Stimulated activated CD8-positive, alpha-beta memory T cell treated with anti-CD3 and anti-CD28 coated beads, Interleukin-4, amount 100 ng/mL, for 1 hour (primary cell): ENCODE results near the gene WDR48.

Experiments used
- DNase-seq, 2 donors: peaks; one replicate each; pipeline ENCODE4 v3.0.0-alpha.2; 2020; ENCODE audit warnings: low read depth in 2 of 2, low spot score in 1 of 2

WDR48 gene

DNA sequence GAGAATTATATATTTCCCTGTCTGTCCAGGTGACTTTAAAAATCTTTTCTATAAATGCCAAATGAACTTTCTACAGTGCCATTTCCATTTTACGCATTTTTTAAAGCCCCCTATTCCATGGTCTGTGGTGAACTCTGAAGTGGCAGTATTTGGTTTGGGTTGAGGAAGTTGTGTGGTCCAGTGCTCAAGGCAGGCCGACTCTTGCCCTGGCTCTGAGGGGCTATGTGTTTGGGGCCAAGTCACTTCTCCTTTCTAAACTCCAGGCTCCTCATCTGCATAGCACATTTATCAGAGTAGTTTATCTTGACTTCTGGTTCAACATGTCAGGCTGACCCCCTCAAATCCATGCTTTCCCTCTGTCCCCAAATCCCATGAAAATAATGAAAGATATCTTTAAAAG, 69.8 kb downstream of the WDR48 start:
- DNase-seq, result no peak

DNA sequence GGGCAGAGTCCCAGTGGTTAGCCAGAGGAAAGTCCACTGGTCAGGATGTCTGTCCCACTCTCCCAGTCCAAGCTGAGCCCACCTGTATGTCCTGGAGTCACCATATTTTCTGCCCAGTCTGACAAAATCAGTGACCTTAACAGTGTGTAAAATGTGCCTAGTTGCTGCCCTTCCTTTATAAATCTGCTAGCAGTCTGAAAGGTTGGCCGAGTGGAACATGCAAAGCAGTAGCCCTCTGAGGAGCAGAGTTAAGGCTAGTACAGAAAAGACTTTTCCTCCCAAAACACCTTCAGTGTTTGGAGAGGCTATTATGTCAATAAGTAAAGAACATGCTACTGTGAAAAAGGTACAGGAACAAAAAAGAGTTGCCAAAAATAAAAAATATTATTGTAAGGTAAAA, 71.0 kb downstream of the WDR48 start:
- no peak for DNase-seq

DNA sequence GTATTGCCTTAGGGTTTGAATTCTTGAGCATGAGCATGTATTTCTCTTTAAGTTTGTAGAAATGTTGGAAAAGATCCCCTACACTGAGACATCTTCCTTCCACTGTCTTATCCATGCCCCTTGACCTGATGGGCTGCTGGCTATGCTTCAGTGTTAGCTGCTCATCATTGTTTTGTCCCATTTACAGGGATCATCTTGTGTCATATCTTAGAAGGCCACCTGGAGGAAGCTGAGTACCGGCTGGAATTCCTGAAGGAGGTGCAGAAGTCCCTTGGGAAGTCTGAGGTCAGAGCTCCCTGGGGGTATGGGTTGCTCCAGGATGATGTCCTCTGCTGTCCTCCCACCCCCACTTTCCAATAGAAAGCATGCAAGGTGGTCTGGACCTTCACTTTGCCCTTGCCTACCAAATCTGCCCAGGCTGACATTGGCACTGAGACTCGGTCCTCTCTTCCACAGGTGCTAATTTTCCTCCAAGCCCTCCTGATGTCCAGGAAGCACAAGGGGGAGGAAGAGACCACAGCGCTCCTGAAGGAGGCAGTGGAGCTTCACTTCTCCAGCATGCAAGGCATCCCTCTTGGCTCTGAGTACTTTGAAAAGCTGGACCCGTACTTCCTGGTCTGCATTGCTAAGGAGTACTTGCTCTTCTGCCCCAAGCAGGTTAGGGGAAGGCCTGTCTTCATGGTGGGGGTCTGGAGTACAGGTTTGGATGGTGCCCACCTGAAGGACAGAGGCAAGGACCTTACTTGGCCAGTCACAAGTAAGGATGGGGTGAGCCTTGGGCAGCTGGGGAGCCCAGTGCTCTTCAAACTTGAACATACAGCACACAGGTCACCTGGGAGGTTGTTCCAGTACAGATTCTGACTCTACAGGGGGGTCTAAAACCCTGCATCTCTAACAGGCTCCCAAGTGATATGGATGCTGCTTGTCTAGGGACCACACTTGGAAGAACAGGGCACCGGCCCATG, 73.3 kb downstream of the WDR48 start:
- no peak for DNase-seq

- no peak for DNase-seq
Measured at GRCh38 chr3:39125841-39126500, 74.2 kb downstream of the WDR48 start.

GRCh38 chr3:39126532-39127071, 74.8 kb downstream of the WDR48 start:
- no peak for DNase-seq

DNA sequence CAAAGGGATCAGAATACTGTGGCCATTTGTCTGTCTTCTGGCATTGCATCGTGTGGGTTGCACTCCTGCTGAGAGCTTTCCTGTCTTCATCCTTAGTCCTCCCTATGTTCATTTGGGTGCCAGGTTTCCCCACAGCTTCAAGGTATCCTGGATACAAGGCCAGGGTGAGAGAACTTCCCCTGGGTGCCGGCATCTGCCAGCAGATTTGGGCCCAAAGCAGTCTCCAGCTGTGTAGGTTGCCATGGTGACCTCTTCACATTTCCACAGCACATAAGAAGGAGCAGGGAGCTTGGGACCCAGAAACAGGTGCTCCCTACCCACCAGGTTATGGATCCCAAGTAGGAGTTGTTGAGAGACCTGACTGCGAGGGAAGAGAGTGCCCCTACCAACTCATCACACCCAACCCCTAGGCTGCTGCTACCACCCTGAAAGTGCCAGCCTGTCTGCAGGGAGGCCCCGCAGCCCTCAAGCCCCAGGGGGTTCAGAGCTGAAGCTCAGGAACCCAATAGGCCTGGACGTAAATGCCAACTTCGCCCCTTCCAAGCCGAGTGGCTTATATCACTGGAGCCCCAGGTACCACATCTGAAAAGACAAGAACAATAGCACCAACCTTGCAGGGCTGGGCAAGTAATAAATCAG, 75.6 kb downstream of the WDR48 start:
- no peak for DNase-seq

DNA sequence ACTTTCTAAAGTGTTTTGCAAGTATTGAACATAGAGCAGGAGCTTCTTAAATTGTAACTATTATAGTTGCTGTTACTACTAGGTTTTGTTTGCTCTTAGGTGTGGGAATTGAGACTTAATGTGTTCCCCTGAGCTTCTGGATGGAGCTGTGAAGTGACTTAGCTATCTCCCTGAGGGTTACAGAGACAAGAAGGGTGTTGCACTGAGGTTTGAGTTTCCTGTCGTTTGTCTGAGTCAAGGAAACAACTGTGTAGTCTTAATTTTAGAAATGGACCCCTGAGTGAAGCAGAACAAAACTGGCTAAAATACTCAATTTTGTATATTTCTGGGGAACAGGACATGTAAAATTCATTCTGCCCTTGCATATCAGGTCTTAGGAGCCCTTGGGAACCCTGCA, 76.1 kb downstream of the WDR48 start:
- no peak for DNase-seq

GRCh38 chr3:39128951-39129350, 77.1 kb downstream of the WDR48 start:
- DNase-seq, result no peak

- DNase-seq, result no peak
Measured at GRCh38 chr3:39130026-39130425, 78.2 kb downstream of the WDR48 start.

DNA sequence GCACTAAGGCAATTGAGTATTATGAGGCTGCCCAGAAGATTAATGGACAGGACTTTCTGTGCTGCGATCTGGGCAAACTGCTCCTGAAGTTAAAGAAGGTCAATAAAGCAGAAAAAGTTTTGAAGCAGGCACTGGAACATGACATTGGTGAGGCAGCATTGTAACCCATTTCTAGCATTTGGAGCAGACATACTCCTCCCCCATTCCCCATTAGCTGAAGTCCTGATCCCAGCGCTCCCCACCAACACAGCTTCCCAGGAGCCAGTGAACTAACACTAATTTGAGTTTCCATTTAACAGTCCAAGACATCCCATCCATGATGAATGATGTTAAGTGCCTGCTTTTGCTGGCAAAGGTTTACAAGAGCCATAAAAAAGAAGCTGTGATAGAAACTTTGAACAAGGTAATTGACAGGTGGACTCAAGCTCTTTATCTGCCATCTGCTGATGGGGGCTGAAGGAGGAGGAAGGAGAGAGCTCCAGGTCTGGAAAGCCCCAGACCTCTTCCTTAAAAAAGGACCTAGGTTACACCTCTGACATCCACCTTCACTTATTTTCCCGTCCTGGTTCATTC, 79.0 kb downstream of the WDR48 start:
- DNase-seq, result no peak

GRCh38 chr3:39132096-39133092, 80.6 kb downstream of the WDR48 start:
- no peak for DNase-seq

DNA sequence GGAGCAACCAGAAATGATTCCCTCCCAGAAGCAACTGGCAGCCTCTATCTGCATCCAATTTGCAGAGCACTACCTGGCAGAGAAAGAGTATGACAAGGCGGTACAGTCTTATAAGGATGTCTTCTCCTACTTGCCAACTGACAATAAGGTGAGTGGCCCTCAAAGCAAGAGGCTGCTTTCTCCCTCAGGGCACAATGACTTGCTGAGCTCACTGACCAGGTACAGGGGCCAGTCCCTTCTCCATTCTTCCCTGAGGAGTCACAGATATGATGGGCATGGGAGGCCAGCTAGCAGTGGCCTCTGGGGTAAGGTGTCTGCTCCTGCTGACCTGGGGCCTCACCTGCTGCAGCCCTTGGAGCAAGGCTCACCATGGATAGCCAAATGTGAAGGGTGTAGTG, 81.3 kb downstream of the WDR48 start:
- DNase-seq, result no peak

DNA sequence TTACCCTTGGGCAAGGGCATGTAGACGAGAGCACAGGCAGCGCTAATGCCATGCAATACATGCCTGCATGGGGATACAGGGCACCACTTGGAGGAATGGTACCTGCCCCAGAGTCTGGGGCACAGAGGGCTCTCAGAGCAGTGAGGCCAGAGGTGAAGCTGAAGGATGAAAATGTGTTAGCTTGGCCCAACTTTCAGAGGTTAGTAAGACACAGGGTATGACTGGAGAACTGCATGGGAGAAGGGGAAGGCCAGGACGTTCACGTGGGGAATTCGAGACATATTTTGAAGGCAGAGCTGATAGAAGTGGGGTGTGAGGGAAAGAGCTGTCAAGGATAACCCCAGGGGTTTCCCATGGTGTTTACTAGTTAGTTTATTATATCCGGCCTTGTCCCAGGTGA, 82.0 kb downstream of the WDR48 start:
- DNase-seq, result no peak

DNA sequence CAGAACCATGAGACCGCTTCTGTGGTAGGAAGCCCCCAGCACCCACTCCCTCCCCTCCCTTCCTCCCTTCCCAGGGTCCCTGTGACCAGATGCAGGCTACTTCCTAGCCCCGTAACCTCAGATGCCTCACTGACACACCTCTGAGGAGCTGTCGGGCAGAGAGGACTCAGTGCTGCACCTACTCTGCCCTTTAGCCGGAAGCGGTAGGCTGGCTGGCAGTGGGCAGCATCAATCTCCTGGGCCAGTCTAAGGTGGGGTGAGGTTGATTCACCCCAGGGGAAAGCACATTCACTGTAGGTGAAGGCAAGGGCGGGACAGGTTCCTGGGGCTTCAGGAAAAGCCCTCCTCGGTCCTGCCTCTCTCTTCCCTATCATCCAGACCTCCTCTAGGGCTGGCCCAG, 82.5 kb downstream of the WDR48 start:
- no peak for DNase-seq

DNA sequence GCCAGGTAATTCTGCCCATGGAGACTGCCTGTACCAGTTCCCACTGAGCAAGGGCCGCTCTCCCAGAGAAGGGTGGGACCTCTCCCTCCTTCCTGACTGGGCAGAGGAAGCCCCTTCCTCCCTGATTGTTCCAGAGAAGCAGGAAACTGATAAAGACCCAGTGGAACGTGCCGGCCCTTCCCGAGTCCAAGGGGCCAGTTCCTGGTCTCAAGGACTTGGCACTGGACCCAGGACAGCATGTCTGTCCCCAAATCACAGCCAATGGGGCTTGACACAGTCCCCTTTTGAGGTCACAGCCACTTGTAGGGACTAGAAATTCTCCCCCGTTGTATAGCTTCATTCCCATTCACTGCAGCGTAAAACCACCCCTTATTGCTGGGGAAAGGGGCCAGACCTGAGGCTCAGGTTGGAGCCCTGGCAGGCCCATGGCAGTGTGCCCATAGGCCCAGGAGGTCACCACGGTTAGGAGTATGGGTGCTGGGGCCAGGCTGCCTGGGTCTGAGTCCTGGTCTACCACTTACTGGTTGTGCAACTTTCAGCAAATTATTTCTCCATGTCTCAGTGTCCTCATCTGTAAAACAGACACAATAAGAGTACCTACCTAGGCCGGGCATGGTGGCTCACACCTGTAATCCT, 83.5 kb downstream of the WDR48 start:
- DNase-seq, result no peak

DNA sequence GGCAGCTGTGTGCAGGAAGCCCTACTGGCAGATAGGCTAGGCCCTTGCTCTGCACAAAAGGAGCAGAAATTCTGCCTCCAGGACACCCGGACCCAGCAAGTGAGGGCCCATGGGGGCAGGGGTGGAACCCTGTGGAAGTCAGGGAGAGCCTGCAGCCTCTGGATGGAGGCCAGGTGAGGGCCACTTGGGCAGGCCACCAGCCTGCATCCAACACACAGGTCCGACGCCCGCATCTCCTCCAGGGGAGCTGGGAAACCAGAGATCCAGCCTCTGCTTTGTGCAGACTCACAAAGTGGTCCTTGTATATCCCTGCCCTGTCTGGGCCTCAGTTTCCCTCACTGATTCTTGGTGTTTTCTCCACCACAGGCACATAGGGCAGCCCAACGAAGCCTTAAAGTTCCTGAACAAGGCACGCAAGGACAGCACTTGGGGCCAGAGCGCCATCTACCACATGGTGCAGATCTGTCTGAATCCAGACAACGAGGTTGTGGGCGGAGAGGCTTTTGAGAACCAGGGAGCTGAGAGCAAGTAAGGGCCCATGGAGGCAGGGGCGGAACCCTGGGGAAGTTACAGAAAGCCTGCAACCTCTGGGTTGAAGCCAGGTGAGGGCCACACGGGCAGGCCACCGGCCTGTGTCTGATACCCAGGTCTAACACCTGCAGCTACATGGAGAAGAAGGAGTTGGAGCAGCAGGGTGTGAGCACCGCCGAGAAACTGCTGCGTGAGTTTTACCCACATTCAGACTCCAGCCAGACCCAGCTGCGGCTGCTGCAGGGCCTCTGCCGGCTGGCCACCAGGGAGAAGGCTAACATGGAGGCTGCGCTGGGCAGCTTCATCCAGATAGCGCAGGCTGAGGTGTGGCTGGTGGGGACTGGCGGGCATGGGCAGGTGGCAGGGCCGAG, 85.0 kb downstream of the WDR48 start:
- DNase-seq, result no peak

DNA sequence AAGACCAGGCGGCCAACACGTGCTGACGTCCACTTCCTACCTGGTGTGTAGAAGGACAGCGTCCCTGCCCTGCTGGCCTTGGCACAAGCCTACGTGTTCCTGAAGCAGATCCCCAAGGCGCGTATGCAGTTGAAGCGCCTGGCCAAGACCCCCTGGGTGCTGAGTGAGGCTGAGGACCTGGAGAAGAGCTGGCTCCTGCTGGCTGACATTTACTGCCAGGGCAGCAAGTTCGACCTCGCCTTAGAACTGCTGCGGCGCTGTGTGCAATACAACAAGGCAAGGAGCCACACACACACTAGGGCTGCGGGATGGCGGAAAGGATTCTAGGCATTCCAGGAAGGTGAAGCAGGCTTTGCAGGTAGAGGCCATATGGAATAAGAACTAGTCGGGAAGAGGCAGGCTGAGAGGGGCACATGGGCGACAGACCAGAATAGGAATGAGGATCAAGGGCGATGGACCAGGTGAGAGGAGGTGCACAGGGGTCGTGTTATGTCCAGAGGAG, 85.7 kb downstream of the WDR48 start:
- no peak for DNase-seq

DNA sequence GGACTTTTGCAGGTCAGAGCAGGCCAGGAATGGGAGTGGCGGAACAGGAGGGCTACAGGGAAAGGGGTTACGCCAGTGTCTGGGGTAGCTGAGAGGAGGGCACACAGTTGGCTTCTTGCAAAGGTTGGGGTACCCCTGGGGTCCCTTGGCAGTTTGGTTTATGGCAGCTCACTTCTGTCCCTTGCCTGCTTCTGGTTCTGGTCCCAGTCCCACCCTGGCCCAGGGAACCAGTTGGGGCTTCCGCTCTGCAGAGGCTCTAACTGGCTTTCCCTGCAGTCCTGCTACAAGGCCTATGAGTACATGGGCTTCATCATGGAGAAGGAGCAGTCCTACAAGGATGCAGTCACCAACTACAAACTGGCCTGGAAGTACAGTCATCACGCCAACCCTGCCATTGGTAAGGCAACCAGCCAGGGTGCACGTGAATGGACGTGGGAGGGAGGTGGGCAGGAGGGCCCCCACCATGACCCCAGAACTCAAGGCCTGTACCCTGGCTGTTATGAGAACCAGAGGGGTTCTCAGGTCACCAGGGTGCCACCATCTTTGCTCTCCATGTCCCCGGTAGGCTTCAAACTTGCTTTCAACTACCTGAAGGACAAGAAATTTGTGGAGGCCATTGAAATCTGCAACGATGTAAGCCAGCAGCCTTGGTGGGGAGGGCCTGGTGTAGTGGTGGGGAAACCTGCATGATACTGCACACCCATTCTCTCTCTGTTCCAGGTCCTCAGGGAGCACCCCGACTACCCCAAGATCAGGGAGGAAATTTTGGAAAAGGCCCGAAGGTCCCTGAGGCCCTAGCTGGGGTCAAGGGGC, 86.4 kb downstream of the WDR48 start:
- DNase-seq, result no peak
